ENCODE results near the gene DOCK11. TPM values are rescaled to one million over a fixed set of nuclear protein-coding genes. Genes with fewer than 3 reads are reported as not detected.

The DOCK11 gene
- total RNA-seq, 1 donor from 2014 or later, result 22.4 TPM

- no peak overlapping the region for H3K9ac ChIP-seq (ENCODE audit: low read depth in 1 of 3, low read length in 3 of 3)
- no peaks in the 10 kb centered on the region for H3K9me3 ChIP-seq (ENCODE audit: control insufficient read depth in 3 of 3, low read length in 3 of 3)
- no peak overlapping the region for H3K4me3 ChIP-seq (ENCODE audit: low read length in 3 of 3)
- no peaks in the 10 kb centered on the region for H3K27me3 ChIP-seq (ENCODE audit: control insufficient read depth in 3 of 3, insufficient read depth in 3 of 3, low read length in 3 of 3)
- H3K4me1 ChIP-seq (ENCODE audit: control insufficient read depth in 3 of 3, insufficient read depth in 3 of 3, low read length in 3 of 3), result no peaks in the 10 kb centered on the region
- no peak overlapping the region for H3K27ac ChIP-seq (ENCODE audit: low read depth, low read length)
- no peaks in the 10 kb centered on the region for H3K36me3 ChIP-seq (ENCODE audit: control insufficient read depth in 3 of 3, insufficient read depth in 3 of 3, low read length in 3 of 3)
These were observed 49.9 kb downstream of the DOCK11 start for GRCh38 chrX:118545510-118545909.

GRCh38 chrX:118548841-118549240 lies 53.2 kb downstream of the DOCK11 start:
- H3K27ac ChIP-seq (ENCODE audit: low read depth, low read length), result no peak overlapping the region
- H3K4me3 ChIP-seq (ENCODE audit: low read length in 3 of 3), result no peak overlapping the region
- H3K36me3 ChIP-seq (ENCODE audit: control insufficient read depth in 3 of 3, insufficient read depth in 3 of 3, low read length in 3 of 3), result no peaks in the 10 kb centered on the region
- H3K27me3 ChIP-seq (ENCODE audit: control insufficient read depth in 3 of 3, insufficient read depth in 3 of 3, low read length in 3 of 3), result no peaks in the 10 kb centered on the region
- H3K4me1 ChIP-seq (ENCODE audit: control insufficient read depth in 3 of 3, insufficient read depth in 3 of 3, low read length in 3 of 3), result no peaks in the 10 kb centered on the region
- H3K9ac ChIP-seq (ENCODE audit: low read depth in 1 of 3, low read length in 3 of 3), result no peak overlapping the region
- H3K9me3 ChIP-seq (ENCODE audit: control insufficient read depth in 3 of 3, low read length in 3 of 3), result no peaks in the 10 kb centered on the region

- Histone ChIP-seq H3K9ac (ENCODE audit: low read depth in 1 of 3, low read length in 3 of 3) (no peak overlapping the region), H3K27ac (ENCODE audit: low read depth, low read length) (no peak overlapping the region), H3K4me1 (ENCODE audit: control insufficient read depth in 3 of 3, insufficient read depth in 3 of 3, low read length in 3 of 3) (no peaks in the 10 kb centered on the region), H3K9me3 (ENCODE audit: control insufficient read depth in 3 of 3, low read length in 3 of 3) (no peaks in the 10 kb centered on the region), H3K27me3 (ENCODE audit: control insufficient read depth in 3 of 3, insufficient read depth in 3 of 3, low read length in 3 of 3) (no peaks in the 10 kb centered on the region), H3K4me3 (ENCODE audit: low read length in 3 of 3) (no peak overlapping the region), H3K36me3 (ENCODE audit: control insufficient read depth in 3 of 3, insufficient read depth in 3 of 3, low read length in 3 of 3) (no peaks in the 10 kb centered on the region)
These were observed 55.2 kb downstream of the DOCK11 start for GRCh38 chrX:118550792-118551191.

- no peak overlapping the region for H3K4me3 ChIP-seq (ENCODE audit: low read length in 3 of 3)
- no peak overlapping the region for H3K9ac ChIP-seq (ENCODE audit: low read depth in 1 of 3, low read length in 3 of 3)
- H3K36me3 ChIP-seq (ENCODE audit: control insufficient read depth in 3 of 3, insufficient read depth in 3 of 3, low read length in 3 of 3), result no peaks in the 10 kb centered on the region
- H3K27ac ChIP-seq (ENCODE audit: low read depth, low read length), result no peak overlapping the region
- no peaks in the 10 kb centered on the region for H3K4me1 ChIP-seq (ENCODE audit: control insufficient read depth in 3 of 3, insufficient read depth in 3 of 3, low read length in 3 of 3)
- H3K9me3 ChIP-seq (ENCODE audit: control insufficient read depth in 3 of 3, low read length in 3 of 3), result no peaks in the 10 kb centered on the region
- H3K27me3 ChIP-seq (ENCODE audit: control insufficient read depth in 3 of 3, insufficient read depth in 3 of 3, low read length in 3 of 3), result no peaks in the 10 kb centered on the region
These were observed 55.8 kb downstream of the DOCK11 start for GRCh38 chrX:118551426-118551825.

- H3K9ac ChIP-seq (ENCODE audit: low read depth in 1 of 3, low read length in 3 of 3), result no peak overlapping the region
- H3K27ac ChIP-seq (ENCODE audit: low read depth, low read length), result no peak overlapping the region
- no peak overlapping the region for H3K4me3 ChIP-seq (ENCODE audit: low read length in 3 of 3)
- no peaks in the 10 kb centered on the region for H3K36me3 ChIP-seq (ENCODE audit: control insufficient read depth in 3 of 3, insufficient read depth in 3 of 3, low read length in 3 of 3)
- no peaks in the 10 kb centered on the region for H3K27me3 ChIP-seq (ENCODE audit: control insufficient read depth in 3 of 3, insufficient read depth in 3 of 3, low read length in 3 of 3)
- H3K9me3 ChIP-seq (ENCODE audit: control insufficient read depth in 3 of 3, low read length in 3 of 3), result no peaks in the 10 kb centered on the region
- H3K4me1 ChIP-seq (ENCODE audit: control insufficient read depth in 3 of 3, insufficient read depth in 3 of 3, low read length in 3 of 3), result no peaks in the 10 kb centered on the region
These were observed 56.7 kb downstream of the DOCK11 start for GRCh38 chrX:118552121-118552900.

- H3K36me3 ChIP-seq (ENCODE audit: control insufficient read depth in 3 of 3, insufficient read depth in 3 of 3, low read length in 3 of 3), result no peaks in the 10 kb centered on the region
- H3K27ac ChIP-seq (ENCODE audit: low read depth, low read length), result no peak overlapping the region
- H3K4me1 ChIP-seq (ENCODE audit: control insufficient read depth in 3 of 3, insufficient read depth in 3 of 3, low read length in 3 of 3), result no peaks in the 10 kb centered on the region
- H3K27me3 ChIP-seq (ENCODE audit: control insufficient read depth in 3 of 3, insufficient read depth in 3 of 3, low read length in 3 of 3), result no peaks in the 10 kb centered on the region
- H3K9ac ChIP-seq (ENCODE audit: low read depth in 1 of 3, low read length in 3 of 3), result no peak overlapping the region
- H3K4me3 ChIP-seq (ENCODE audit: low read length in 3 of 3), result no peak overlapping the region
- no peaks in the 10 kb centered on the region for H3K9me3 ChIP-seq (ENCODE audit: control insufficient read depth in 3 of 3, low read length in 3 of 3)
These were observed 57.6 kb downstream of the DOCK11 start for GRCh38 chrX:118553042-118553710.

- no peaks in the 10 kb centered on the region for H3K9me3 ChIP-seq (ENCODE audit: control insufficient read depth in 3 of 3, low read length in 3 of 3)
- H3K27ac ChIP-seq (ENCODE audit: low read depth, low read length), result no peak overlapping the region
- H3K4me1 ChIP-seq (ENCODE audit: control insufficient read depth in 3 of 3, insufficient read depth in 3 of 3, low read length in 3 of 3), result no peaks in the 10 kb centered on the region
- H3K4me3 ChIP-seq (ENCODE audit: low read length in 3 of 3), result no peak overlapping the region
- H3K27me3 ChIP-seq (ENCODE audit: control insufficient read depth in 3 of 3, insufficient read depth in 3 of 3, low read length in 3 of 3), result no peaks in the 10 kb centered on the region
- H3K9ac ChIP-seq (ENCODE audit: low read depth in 1 of 3, low read length in 3 of 3), result no peak overlapping the region
- H3K36me3 ChIP-seq (ENCODE audit: control insufficient read depth in 3 of 3, insufficient read depth in 3 of 3, low read length in 3 of 3), result no peaks in the 10 kb centered on the region
These were observed 58.9 kb downstream of the DOCK11 start for GRCh38 chrX:118554511-118554910.

- no peaks in the 10 kb centered on the region for H3K27me3 ChIP-seq (ENCODE audit: control insufficient read depth in 3 of 3, insufficient read depth in 3 of 3, low read length in 3 of 3)
- H3K4me3 ChIP-seq (ENCODE audit: low read length in 3 of 3), result no peak overlapping the region
- H3K36me3 ChIP-seq (ENCODE audit: control insufficient read depth in 3 of 3, insufficient read depth in 3 of 3, low read length in 3 of 3), result no peaks in the 10 kb centered on the region
- no peak overlapping the region for H3K27ac ChIP-seq (ENCODE audit: low read depth, low read length)
- H3K9me3 ChIP-seq (ENCODE audit: control insufficient read depth in 3 of 3, low read length in 3 of 3), result no peaks in the 10 kb centered on the region
- H3K9ac ChIP-seq (ENCODE audit: low read depth in 1 of 3, low read length in 3 of 3), result no peak overlapping the region
- H3K4me1 ChIP-seq (ENCODE audit: control insufficient read depth in 3 of 3, insufficient read depth in 3 of 3, low read length in 3 of 3), result no peaks in the 10 kb centered on the region
These were observed 63.3 kb downstream of the DOCK11 start for GRCh38 chrX:118558926-118559325.

- Histone ChIP-seq H3K4me3 (ENCODE audit: low read length in 3 of 3) (no peak overlapping the region), H3K4me1 (ENCODE audit: control insufficient read depth in 3 of 3, insufficient read depth in 3 of 3, low read length in 3 of 3) (no peaks in the 10 kb centered on the region), H3K27ac (ENCODE audit: low read depth, low read length) (no peak overlapping the region), H3K9me3 (ENCODE audit: control insufficient read depth in 3 of 3, low read length in 3 of 3) (no peaks in the 10 kb centered on the region), H3K36me3 (ENCODE audit: control insufficient read depth in 3 of 3, insufficient read depth in 3 of 3, low read length in 3 of 3) (no peaks in the 10 kb centered on the region), H3K27me3 (ENCODE audit: control insufficient read depth in 3 of 3, insufficient read depth in 3 of 3, low read length in 3 of 3) (no peaks in the 10 kb centered on the region), H3K9ac (ENCODE audit: low read depth in 1 of 3, low read length in 3 of 3) (no peak overlapping the region)
These were observed 64.9 kb downstream of the DOCK11 start for GRCh38 chrX:118560489-118560888.

GRCh38 chrX:118562582-118563164 lies 67.1 kb downstream of the DOCK11 start:
- H3K27ac ChIP-seq (ENCODE audit: low read depth, low read length), result no peak overlapping the region
- no peak overlapping the region for H3K4me3 ChIP-seq (ENCODE audit: low read length in 3 of 3)
- no peaks in the 10 kb centered on the region for H3K36me3 ChIP-seq (ENCODE audit: control insufficient read depth in 3 of 3, insufficient read depth in 3 of 3, low read length in 3 of 3)
- H3K4me1 ChIP-seq (ENCODE audit: control insufficient read depth in 3 of 3, insufficient read depth in 3 of 3, low read length in 3 of 3), result no peaks in the 10 kb centered on the region
- H3K9ac ChIP-seq (ENCODE audit: low read depth in 1 of 3, low read length in 3 of 3), result no peak overlapping the region
- H3K9me3 ChIP-seq (ENCODE audit: control insufficient read depth in 3 of 3, low read length in 3 of 3), result no peaks in the 10 kb centered on the region
- no peaks in the 10 kb centered on the region for H3K27me3 ChIP-seq (ENCODE audit: control insufficient read depth in 3 of 3, insufficient read depth in 3 of 3, low read length in 3 of 3)
